Measurements from ENCODE around the gene ASF1B. TPM values are rescaled to one million over a fixed set of nuclear protein-coding genes. Genes with fewer than 3 reads are reported as not detected.

Gene ASF1B
- polyA plus RNA-seq, 1 experiment, result 2.8 TPM

DNA sequence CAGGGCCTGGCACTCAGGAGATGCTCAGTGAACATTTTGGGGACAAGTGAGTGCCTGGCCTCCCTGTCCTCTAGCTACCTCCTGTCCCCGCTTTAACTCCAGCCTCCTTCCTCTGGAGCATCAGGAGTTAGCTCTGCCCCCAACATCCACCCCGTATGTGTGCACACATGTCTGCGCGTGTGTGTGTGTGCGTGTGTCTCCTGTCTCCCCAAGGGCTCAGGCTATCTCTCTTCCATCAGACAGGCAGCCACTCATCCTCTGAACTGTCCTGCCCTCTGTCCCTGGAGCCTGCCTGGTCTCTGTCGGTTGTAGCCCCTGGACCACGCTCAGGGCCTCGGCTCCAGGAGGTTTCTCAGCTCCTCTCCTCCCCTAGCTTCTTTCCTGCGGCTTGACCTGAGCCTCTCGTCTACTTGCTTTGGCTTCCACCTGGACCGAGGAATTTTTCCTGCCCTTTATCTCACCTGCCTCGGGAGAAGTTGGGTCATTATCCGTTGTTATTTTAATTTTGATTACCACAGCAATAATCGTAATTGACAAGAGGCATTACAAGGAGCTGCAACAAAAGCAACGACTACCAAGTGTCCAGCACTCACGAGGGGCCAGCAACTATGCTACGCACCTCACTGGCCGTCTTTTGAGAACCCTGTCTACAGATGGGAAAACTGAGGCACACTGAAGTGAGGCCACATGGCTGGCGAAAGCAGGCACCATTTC is 32.0 kb upstream of the ASF1B start:
- TF ChIP-seq, protein P1, sequence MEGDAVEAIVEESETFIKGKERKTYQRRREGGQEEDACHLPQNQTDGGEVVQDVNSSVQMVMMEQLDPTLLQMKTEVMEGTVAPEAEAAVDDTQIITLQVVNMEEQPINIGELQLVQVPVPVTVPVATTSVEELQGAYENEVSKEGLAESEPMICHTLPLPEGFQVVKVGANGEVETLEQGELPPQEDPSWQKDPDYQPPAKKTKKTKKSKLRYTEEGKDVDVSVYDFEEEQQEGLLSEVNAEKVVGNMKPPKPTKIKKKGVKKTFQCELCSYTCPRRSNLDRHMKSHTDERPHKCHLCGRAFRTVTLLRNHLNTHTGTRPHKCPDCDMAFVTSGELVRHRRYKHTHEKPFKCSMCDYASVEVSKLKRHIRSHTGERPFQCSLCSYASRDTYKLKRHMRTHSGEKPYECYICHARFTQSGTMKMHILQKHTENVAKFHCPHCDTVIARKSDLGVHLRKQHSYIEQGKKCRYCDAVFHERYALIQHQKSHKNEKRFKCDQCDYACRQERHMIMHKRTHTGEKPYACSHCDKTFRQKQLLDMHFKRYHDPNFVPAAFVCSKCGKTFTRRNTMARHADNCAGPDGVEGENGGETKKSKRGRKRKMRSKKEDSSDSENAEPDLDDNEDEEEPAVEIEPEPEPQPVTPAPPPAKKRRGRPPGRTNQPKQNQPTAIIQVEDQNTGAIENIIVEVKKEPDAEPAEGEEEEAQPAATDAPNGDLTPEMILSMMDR (IDR thresholded peaks at IDR 0.05; ENCODE audit: low read depth, low read length), result no peak
- no peak overlapping the region for H3K27ac ChIP-seq (ENCODE audit: low read depth, low read length)
- POLR2A ChIA-PET, result interaction anchor here (0.6 kb wide), 1 partner anchor 230 kb away, joined by 6 read pairs; no protein-coding TSS in a partner anchor
- H3K9me3 ChIP-seq (ENCODE audit: control insufficient read depth, insufficient read depth, low read length), result no peaks in the 10 kb centered on the region
- no peak for DNase-seq (ENCODE audit: low read depth, low spot score)
- H3K27me3 ChIP-seq (ENCODE audit: control insufficient read depth, insufficient read depth, low read length), result no peaks in the 10 kb centered on the region
- H3K4me3 ChIP-seq (ENCODE audit: low read depth, low read length), result no peak overlapping the region
- CTCF ChIA-PET, result interaction anchor here (0.6 to 0.7 kb wide), 2 partner anchors 261 to 304 kb away, joined by 4 to 8 read pairs; no protein-coding TSS in a partner anchor

DNA sequence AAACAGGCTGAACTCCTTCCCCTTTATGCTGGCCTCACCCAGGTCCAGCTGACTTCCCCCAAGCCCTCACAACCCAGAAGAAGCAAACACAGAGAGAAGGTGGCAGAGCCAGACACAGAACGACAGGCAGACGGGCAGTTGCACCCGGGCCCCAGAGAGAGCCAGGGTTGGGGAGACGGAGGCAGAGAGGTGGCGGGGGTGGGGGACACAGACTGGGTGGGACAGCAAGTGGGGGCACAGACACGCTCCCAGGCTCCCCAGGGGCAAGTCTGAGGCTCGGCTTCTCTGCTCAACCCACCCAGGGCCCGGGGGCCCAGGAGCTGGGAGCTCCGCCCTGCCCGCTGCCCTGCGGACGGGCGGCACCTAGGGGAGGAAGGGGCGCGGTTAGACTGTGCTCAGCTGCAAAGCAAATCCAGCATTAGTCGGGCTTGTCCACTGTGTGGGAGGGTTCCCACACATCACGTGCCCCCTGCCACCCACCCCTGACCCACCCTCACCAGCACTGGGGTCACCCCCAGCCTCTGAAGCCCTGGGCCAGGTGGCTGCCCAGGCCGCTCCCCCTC is 31.3 kb upstream of the ASF1B start:
- DNase-seq (ENCODE audit: low read depth, low spot score), result no peak
- Histone ChIP-seq H3K27me3 (ENCODE audit: control insufficient read depth, insufficient read depth, low read length) (no peaks in the 10 kb centered on the region), H3K4me3 (ENCODE audit: low read depth, low read length) (no peak overlapping the region), H3K27ac (ENCODE audit: low read depth, low read length) (no peak overlapping the region), H3K9me3 (ENCODE audit: control insufficient read depth, insufficient read depth, low read length) (peaks cover 2% of the 10 kb centered on the region; the same call in 1 of the 2 replicates)
- ChIA-PET POLR2A (interaction anchor here (0.6 kb wide), 1 partner anchor 230 kb away, joined by 6 read pairs; no protein-coding TSS in a partner anchor), CTCF (interaction anchor here (0.6 to 0.7 kb wide), 2 partner anchors 261 to 305 kb away, joined by 4 to 8 read pairs; no protein-coding TSS in a partner anchor)
- TF ChIP-seq, protein P1 (IDR thresholded peaks at IDR 0.05; ENCODE audit: low read depth, low read length), result no peak

DNA sequence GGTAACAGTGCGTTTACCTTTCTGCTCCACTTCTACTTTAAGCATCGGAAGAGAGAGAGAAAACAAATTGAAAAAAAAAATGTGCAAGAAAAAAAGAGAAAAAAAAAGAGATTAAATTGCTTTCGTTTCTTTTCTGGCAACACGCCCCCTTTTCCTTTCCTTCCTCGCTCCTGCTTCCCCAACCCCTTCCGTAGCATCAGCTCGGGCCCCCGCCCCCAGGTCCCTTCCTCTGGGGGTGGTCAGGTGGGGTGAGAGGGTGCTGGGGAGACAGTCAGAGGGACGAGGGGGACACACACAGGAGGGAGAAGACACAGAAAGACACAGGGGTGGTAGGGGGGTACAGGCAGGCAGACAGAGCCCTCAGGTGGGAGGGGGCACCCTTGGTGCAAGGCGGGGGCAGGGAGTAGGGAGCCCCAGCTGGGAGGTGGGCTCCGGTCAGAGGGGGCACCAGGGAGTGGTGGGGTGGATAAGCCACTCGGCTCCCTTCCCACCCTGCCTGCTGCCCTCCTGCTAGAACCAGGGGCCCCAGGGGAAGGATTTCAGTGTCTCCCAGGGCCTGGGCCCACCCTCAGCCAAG is 30.7 kb upstream of the ASF1B start:
- peaks cover 6% of the 10 kb centered on the region; the same call in 1 of the 2 replicates for H3K9me3 ChIP-seq (ENCODE audit: control insufficient read depth, insufficient read depth, low read length)
- no peaks in the 10 kb centered on the region for H3K27me3 ChIP-seq (ENCODE audit: control insufficient read depth, insufficient read depth, low read length)
- ChIA-PET CTCF (no interaction called here), POLR2A (no interaction called here)
- no peak for DNase-seq (ENCODE audit: low read depth, low spot score)
- TF ChIP-seq, protein P1 (IDR thresholded peaks at IDR 0.05; ENCODE audit: low read depth, low read length), result no peak
- no peak overlapping the region for H3K27ac ChIP-seq (ENCODE audit: low read depth, low read length)
- H3K4me3 ChIP-seq (ENCODE audit: low read depth, low read length), result no peak overlapping the region

DNA sequence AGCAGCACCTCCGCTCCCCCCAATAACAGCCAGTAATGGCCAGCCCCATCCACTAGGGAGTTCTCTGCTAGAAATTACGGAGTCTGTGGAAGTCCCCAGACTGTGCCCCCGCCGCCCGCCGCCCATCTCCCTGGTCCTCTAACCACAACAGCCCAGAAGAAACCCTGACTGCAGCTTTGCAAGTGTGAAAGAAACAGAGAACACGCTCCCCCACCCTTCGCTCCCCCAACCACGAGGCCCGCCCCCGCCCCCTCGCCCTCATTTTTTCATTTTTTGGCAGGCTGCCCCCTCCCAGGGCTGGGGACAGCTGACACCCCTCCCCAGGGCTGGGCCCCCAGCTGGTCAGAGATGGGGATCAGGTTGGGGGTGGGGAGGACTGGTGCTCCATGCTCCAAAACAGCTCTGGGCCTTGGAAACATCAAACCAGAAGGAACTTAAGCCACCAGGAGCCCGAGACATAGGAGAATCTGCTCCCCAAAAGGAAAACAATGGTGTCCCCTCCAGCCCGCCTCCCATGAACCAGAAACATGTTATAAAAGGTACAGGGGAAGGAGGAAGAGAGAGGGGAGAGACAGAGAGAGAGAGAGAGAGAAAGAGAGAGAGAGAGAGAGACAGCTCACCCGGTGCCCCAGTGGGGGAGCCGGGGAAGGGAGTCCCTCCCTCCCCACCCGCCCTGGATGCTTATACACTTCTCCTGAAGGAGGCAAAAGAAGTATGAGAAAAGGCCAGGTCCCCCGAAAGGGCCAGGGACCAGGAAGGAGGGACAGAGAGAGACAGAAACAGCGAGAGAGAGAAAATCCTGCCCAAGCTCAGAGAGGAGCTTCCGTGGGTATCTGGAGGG is 29.8 kb upstream of the ASF1B start:
- ChIA-PET POLR2A (no interaction called here), CTCF (no interaction called here)
- peaks cover 6% of the 10 kb centered on the region; the same call in 1 of the 2 replicates for H3K9me3 ChIP-seq (ENCODE audit: control insufficient read depth, insufficient read depth, low read length)
- H3K27me3 ChIP-seq (ENCODE audit: control insufficient read depth, insufficient read depth, low read length), result no peaks in the 10 kb centered on the region
- TF ChIP-seq, protein P1 (IDR thresholded peaks at IDR 0.05; ENCODE audit: low read depth, low read length), result no peak
- H3K4me3 ChIP-seq (ENCODE audit: low read depth, low read length), result no peak overlapping the region
- no peak overlapping the region for H3K27ac ChIP-seq (ENCODE audit: low read depth, low read length)
- no peak for DNase-seq (ENCODE audit: low read depth, low spot score)
